Psoas muscle (tissue), 8 donors: ENCODE results near the gene DYNLL2. TPM values are rescaled to one million over a fixed set of nuclear protein-coding genes. Genes with fewer than 3 reads are reported as not detected.
"Not testable (repeated sequence)": the region's sequence is repeated elsewhere in the genome, so short reads cannot be mapped to it uniquely, and the experiment has no call there.

Experiments
- ATAC-seq, 4 donors: fragments of 200-7000 bp; cut with Tn5 transposase; one replicate each; pipeline ENCODE4 v1.9.1; 2020; ENCODE audit warnings: moderate library complexity in 3 of 4, mild to moderate bottlenecking in 2 of 4
- DNase-seq, 2 donors: peaks; one replicate each; pipeline ENCODE4 v3.0.0-alpha.2; 2020
- H3K27ac ChIP-seq: fragments of 200-600 bp; one replicate; pipeline ENCODE4 v1.8.0; 2022
- H3K27me3 ChIP-seq, 3 donors: fragments of 200-600 bp in 1 of 3; one replicate each; pipeline versions ENCODE4 v1.6.1 to v1.8.0; 2013 to 2022; ENCODE audit warnings: low read length in 2 of 3, mild to moderate bottlenecking in 2 of 3, moderate library complexity in 1 of 3; ENCODE audit not compliant: insufficient read depth in 3 of 3
- H3K36me3 ChIP-seq, 2 donors: fragments of 200-600 bp in 1 of 2; one replicate each; pipeline versions ENCODE4 v1.6.1 to v1.8.0; 2013 to 2022; ENCODE audit warnings: low read depth in 1 of 2, mild to moderate bottlenecking in 1 of 2, moderate library complexity in 1 of 2; ENCODE audit not compliant: insufficient read depth in 1 of 2
- H3K4me1 ChIP-seq: fragments of 200-600 bp; one replicate; pipeline ENCODE4 v1.8.0; 2022
- H3K4me3 ChIP-seq: fragments of 200-600 bp; one replicate; pipeline ENCODE4 v1.8.0; 2022; ENCODE audit warnings: mild to moderate bottlenecking
- H3K9me3 ChIP-seq: fragments of 200-600 bp; one replicate; pipeline ENCODE4 v1.8.0; 2022
- CTCF ChIP-seq: fragments of 200-600 bp; IDR thresholded peaks from one replicate; pipeline ENCODE4 v1.8.0; 2022; ENCODE audit warnings: antibody characterized with exemption
- WGBS, 3 donors: extraction: QIAGEN DNeasy Blood & Tissue Kit; methylation state at CpG; one replicate each; pipeline versions ENCODE4 v1.1.6 to v1.1.7; 2013; 5-methylcytosine and 5-hydroxymethylcytosine counted together
- intact Hi-C, 2 donors: fragments of 100-400 bp; cut with DNase I; formaldehyde crosslinking; loops; one replicate each; pipeline versions ENCODE4 v1.11.0 to v1.14.2; 2022
- polyA plus RNA-seq, 3 donors: library from polyadenylated mRNA; stranded (reverse); fragments of 200-250 nt; gene quantifications; one replicate each; pipeline ENCODE4 v1.2.3, GENCODE V29; 2013
- total RNA-seq, 4 donors: library from RNA; stranded (reverse); fragmentation: NEBNext Ultra II Directional in 2 of 4; extraction: Animal tissue kit (Norgen Biotek cat#: 25700) in 2 of 4; gene quantifications; one replicate each; pipeline versions ENCODE4 v1.2.1 to v1.2.4, GENCODE V29; 2021 to 2023
- donor health status: healthy with polysubstance abuse.
- donor health status: DM: no; HTN: no; CAD: no; lungs with moderate emphysema.
- donor health status: Bipolar disorder and iron deficiency.
- donor health status: healthy.
- donor health status: DM: yes; HTN: yes; CAD: no.
- donor health status: DM: no; HTN: no; CAD: no.
- donor health status: DM: no; HTN: no; CAD: no.
- donor health status: DM: yes; HTN: yes; CAD: no.

DYNLL2 gene
- total and polyA plus RNA-seq, 7 donors = 28.9 to 84.3 (median 46.8) TPM

DNA sequence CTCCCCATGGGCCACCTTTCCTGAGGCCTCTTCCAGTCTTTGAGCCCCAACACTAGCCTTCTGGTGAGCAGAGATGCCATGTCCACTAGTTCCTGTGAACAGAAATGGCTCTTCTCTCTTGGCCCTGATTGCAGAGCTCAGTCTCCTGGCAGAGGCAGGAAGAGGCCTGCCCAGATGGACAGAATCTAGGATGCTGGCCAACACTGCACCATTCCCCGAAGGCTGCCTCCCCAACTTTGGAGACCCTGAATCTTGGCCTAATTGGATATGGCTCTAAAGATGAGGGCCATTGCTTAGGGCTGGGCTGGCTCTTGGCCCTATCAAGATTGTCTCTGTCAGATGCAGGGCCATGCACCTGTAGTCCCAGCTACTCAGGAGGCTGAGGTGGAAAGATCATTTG is 18.0 kb upstream of the DYNLL2 start:
- 67 to 83% (median 75%) methylated on average over 1 of the region's 1 CpG for WGBS, 3 donors
- Histone ChIP-seq H3K4me3 (no peak overlapping the region), H3K27me3 (no peaks in the 10 kb centered on the region)

GRCh38 chr17:58066401-58066800 is 16.8 kb upstream of the DYNLL2 start:
- ATAC-seq = no peak
- WGBS, 3 donors = 64 to 67% (median 67%) methylated on average over 4 of the region's 4 CpGs
- no peak overlapping the region for H3K4me3 ChIP-seq

More for the DNA sequence above, 18.0 kb upstream of the DYNLL2 start:
- DNase-seq (no peak), ATAC-seq (no peak)
- H3K36me3 ChIP-seq = no peaks in the 10 kb centered on the region
- no peaks in the 10 kb centered on the region for H3K9me3 ChIP-seq
- H3K4me1 ChIP-seq = no peaks in the 10 kb centered on the region
- intact Hi-C loops = no loop called here
- no peak overlapping the region for H3K27ac ChIP-seq
- no peak for TF ChIP-seq CTCF

GRCh38 chr17:58072862-58073261 is 10.4 kb upstream of the DYNLL2 start:
- no peak overlapping the region for H3K4me3 ChIP-seq
- H3K36me3 ChIP-seq = no peaks in the 10 kb centered on the region
- no peak for TF ChIP-seq CTCF
- peaks cover 0 to 3% (median 0%) of the 10 kb centered on the region in 3 donors for H3K27me3 ChIP-seq
- intact Hi-C loops = no loop called here
- DNase-seq = no peak
- ATAC-seq = no peak
- WGBS, 3 donors = 67 to 77% (median 77%) methylated on average over 1 of the region's 1 CpG
- no peak overlapping the region for H3K27ac ChIP-seq
- no peaks in the 10 kb centered on the region for H3K9me3 ChIP-seq
- no peaks in the 10 kb centered on the region for H3K4me1 ChIP-seq

More at GRCh38 chr17:58066401-58066800, 16.8 kb upstream of the DYNLL2 start:
- Histone ChIP-seq H3K36me3 (no peaks in the 10 kb centered on the region), H3K4me1 (no peaks in the 10 kb centered on the region), H3K27me3 (peaks cover 0 to 3% (median 0%) of the 10 kb centered on the region in 3 donors), H3K9me3 (no peaks in the 10 kb centered on the region), H3K27ac (no peak overlapping the region)
- intact Hi-C loops = no loop called here
- DNase-seq = no peak
- TF ChIP-seq CTCF = no peak

GRCh38 chr17:58073266-58073665 is 10.0 kb upstream of the DYNLL2 start:
- H3K9me3 ChIP-seq, H3K27me3 ChIP-seq, H3K27ac ChIP-seq, DNase-seq, ATAC-seq, intact Hi-C loops, H3K36me3 ChIP-seq, H3K4me3 ChIP-seq, H3K4me1 ChIP-seq: not testable (repeated sequence)
- WGBS, 3 donors = 30 to 38% (median 34%) methylated on average over 5 to 7 of the region's 7 CpGs

DNA sequence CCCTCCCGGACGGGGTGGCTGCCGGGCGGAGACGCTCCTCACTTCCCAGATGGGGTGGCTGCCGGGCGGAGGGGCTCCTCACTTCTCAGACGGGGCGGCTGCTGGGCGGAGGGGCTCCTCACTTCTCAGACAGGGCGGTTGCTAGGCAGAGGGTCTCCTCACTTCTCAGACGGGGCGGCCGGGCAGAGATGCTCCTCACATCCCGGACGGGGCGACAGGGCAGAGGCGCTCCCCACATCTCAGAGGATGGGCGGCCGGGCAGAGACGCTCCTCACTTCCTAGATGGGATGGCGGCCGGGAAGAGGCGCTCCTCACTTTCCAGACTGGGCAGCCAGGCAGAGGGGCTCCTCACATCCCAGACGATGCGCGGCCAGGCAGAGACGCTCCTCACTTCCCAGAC is 8.8 kb upstream of the DYNLL2 start:
- WGBS, 3 donors = 93 to 95% (median 94%) methylated on average over 7 to 16 of the region's 28 CpGs
- H3K4me1 ChIP-seq, H3K27ac ChIP-seq, ATAC-seq, H3K36me3 ChIP-seq, DNase-seq, H3K27me3 ChIP-seq, intact Hi-C loops, H3K9me3 ChIP-seq, H3K4me3 ChIP-seq: not testable (repeated sequence)
